Measurements from ENCODE around the gene PTPRN2. TPM values are rescaled to one million over a fixed set of nuclear protein-coding genes. Genes with fewer than 3 reads are reported as not detected.

PTPRN2 gene
- total and polyA plus RNA-seq, 2 of the 8 experiments (the other 6 are each of a cell fraction or from before 2014, with no cell fraction given) = 2.6 to 4.5 TPM

GRCh38 chr7:157825325-157825724, 762.3 kb downstream of the PTPRN2 start:
- H3K4me1 ChIP-seq (replicated peaks in 1 of 4; ENCODE audit: control insufficient read depth in 3 of 4, insufficient read depth in 4 of 4, low read length in 3 of 4) = peaks cover 0 to under 1% (median 0%) of the 10 kb centered on the region in 4 experiments; a peak in 2 of 7 replicates
- no peak overlapping the region for H3K14ac ChIP-seq (ENCODE audit: insufficient read length)
- no peak overlapping the region for H2BK15ac ChIP-seq (ENCODE audit: low read length)
- H3K79me1 ChIP-seq (ENCODE audit: low read depth, low read length) = no peaks in the 10 kb centered on the region
- H3K56ac ChIP-seq (replicated peaks; ENCODE audit: insufficient read length, low read depth, low read length) = no peak overlapping the region
- H2BK120ac ChIP-seq (replicated peaks; ENCODE audit: low read depth, low read length) = no peak overlapping the region
- H4K91ac ChIP-seq (replicated peaks; ENCODE audit: insufficient read length, low read length) = no peak overlapping the region
- H3K23ac ChIP-seq (ENCODE audit: insufficient read length) = no peak overlapping the region
- POLR2A ChIA-PET (ENCODE audit: partially characterized antibody) = no interaction called here
- no peak for DNase-seq (ENCODE audit: low read depth in 1 of 2, low spot score in 2 of 2)
- H2AFZ ChIP-seq (ENCODE audit: low read length) = no peak overlapping the region
- peaks cover 14% of the 10 kb centered on the region; the same call in 1 of the 2 replicates for H3K23me2 ChIP-seq (ENCODE audit: low read depth, low read length)
- 92% methylated on average over 6 of the region's 6 CpGs; no CpG with 5 or more reads in 1 of the 2 experiments for WGBS, 2 experiments (ENCODE audit: extremely low coverage in 1 of 2, insufficient coverage in 1 of 2, insufficient read length in 1 of 2, insufficient replicate concordance in 2 of 2, low coverage in 1 of 2, low lambda C conversion rate in 2 of 2, missing lambda C conversion rate in 1 of 2)
- H2BK20ac ChIP-seq (ENCODE audit: low read length) = no peak overlapping the region
- H4K5ac ChIP-seq (ENCODE audit: insufficient read length, low read depth, low read length) = no peak overlapping the region
- CTCF ChIA-PET (ENCODE audit: partially characterized antibody) = interaction anchor here (0.7 to 1.4 kb wide), 3 partner anchors 33 to 325 kb away, joined by 3 to 7 read pairs (median 5); no protein-coding TSS in a partner anchor
- no peaks in the 10 kb centered on the region for H3K79me2 ChIP-seq (ENCODE audit: control insufficient read depth in 1 of 2, insufficient read depth in 2 of 2, low read length in 2 of 2)
- no peak overlapping the region for H2BK12ac ChIP-seq (ENCODE audit: low read depth, low read length)
- no peaks in the 10 kb centered on the region for H3K9me3 ChIP-seq (ENCODE audit: insufficient read depth in 2 of 2, low read depth in 1 of 2, low read length in 1 of 2)
- H3K4ac ChIP-seq (replicated peaks; ENCODE audit: insufficient read length, low read depth, low read length) = no peak overlapping the region
- H4K8ac ChIP-seq (ENCODE audit: extremely low read depth, insufficient read depth, low read length) = no peak overlapping the region; the same call in 1 of the 2 replicates
- no peaks in the 10 kb centered on the region for H3K36me3 ChIP-seq (ENCODE audit: control insufficient read depth in 2 of 4, insufficient read depth in 4 of 4, low read length in 3 of 4)
- no peak overlapping the region for H3K4me2 ChIP-seq (ENCODE audit: insufficient read depth in 1 of 2, low read depth in 2 of 2, low read length in 2 of 2)
- no peak for FAIRE-seq
- H2BK5ac ChIP-seq (ENCODE audit: low read depth, low read length) = no peak overlapping the region
- no peak overlapping the region for H3K9ac ChIP-seq (replicated peaks in 1 of 4; ENCODE audit: extremely low read depth in 1 of 4, low read depth in 3 of 4, low read length in 3 of 4)
- H3K4me3 ChIP-seq (ENCODE audit: extremely low read depth in 1 of 4, insufficient read depth in 2 of 4, low read depth in 3 of 4, low read length in 4 of 4) = no peak overlapping the region
- no peaks in the 10 kb centered on the region; a peak in 1 of 7 replicates for H3K27me3 ChIP-seq (replicated peaks in 1 of 4; ENCODE audit: control insufficient read depth in 3 of 4, extremely low read depth in 1 of 4, insufficient read depth in 3 of 4, low read length in 3 of 4)
- H3K18ac ChIP-seq (ENCODE audit: extremely low read depth, low read length) = no peak overlapping the region
- peaks cover 0 to 9% of the 10 kb centered on the region in 2 experiments for H4K20me1 ChIP-seq (replicated peaks in 1 of 2; ENCODE audit: control insufficient read depth in 1 of 2, insufficient read depth in 2 of 2, low read length in 2 of 2)
- H3K27ac ChIP-seq (ENCODE audit: low read depth, low read length) = no peak overlapping the region
- H2AK5ac ChIP-seq (ENCODE audit: low read depth, low read length) = no peak overlapping the region
- TF ChIP-seq HDAC6 (IDR thresholded peaks at IDR 0.05; ENCODE audit: low read depth, low read length) = no peak
- no peak for TF ChIP-seq TCF12 (IDR thresholded peaks at IDR 0.05; ENCODE audit: low read depth, low read length)

Measured in H1 (cell line).